HG02763 (cell line): Measurements from ENCODE around the gene MYRF.

Source experiments
- ATAC-seq: cut with Tn5 transposase; IDR thresholded peaks from one replicate; pipeline ENCODE4 v1.9.1; 2021; ENCODE audit warnings: mild to moderate bottlenecking, moderate library complexity; ENCODE audit not compliant: unreplicated experiment

Gene MYRF

DNA sequence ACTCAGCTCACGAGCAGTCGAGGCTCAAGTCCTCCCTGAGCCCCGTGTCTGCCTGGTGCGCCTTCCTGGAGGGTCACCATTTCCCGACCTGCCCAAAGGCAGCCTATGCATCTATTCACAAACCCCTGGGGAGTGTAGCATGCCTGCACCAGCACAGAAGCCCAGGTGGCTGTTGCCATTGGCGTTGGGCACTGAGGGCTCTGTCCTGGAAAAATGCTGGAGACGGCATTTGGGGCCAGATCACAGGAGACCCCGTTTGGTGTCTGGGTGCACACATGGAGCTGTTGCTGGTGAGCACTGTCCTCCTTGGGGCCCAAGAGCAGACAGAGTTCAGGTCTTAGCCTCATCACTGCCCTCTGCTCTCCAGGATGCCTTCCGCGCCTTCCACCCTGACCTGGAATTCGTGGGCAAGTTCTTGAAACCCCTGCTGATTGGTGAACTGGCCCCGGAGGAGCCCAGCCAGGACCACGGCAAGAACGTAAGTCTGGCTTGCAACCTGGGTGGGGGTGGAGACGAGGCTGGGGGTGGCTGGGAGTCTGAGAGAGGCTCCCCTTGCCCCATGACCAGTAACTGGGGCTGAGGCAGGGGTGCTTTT, 85.1 kb downstream of the MYRF start:
- no peak for ATAC-seq
